A549 (cell line): ENCODE measurements around the gene CELF1. TPM values are rescaled to one million over a fixed set of nuclear protein-coding genes. Genes with fewer than 3 reads are reported as not detected.

ENCODE experiments used
- ATAC-seq, 2 experiments: fragments of 200-7000 bp in 1 of 2; fragments of >200 bp in 1 of 2; cut with Nextera tagmentation in 1 of 2; cut with Tn5 transposase in 1 of 2; 3 replicates each; pipeline versions ENCODE4 v1.8.0 to v1.9.1; 2018 to 2020; ENCODE audit warnings: mild to moderate bottlenecking in 1 of 2, moderate library complexity in 1 of 2
- CTCF ChIA-PET: fragments of 300-600 bp; sonication (Branson Sonifier 250); formaldehyde crosslinking; extraction: SDS; loops from one replicate; lab custom pipeline; 2021; ENCODE audit warnings: antibody characterized with exemption, inconsistent platforms; lab: Yijun Ruan, JAX
- POLR2A ChIA-PET: fragments of 350-600 bp; formaldehyde crosslinking; extraction: SDS; loops from one replicate; lab custom pipeline; 2021; ENCODE audit warnings: antibody characterized with exemption, inconsistent platforms; lab: Yijun Ruan, JAX
- DNase-seq, 2 experiments: peaks; one replicate each; pipeline versions ENCODE4 v3.0.0 to v3.0.0-alpha.2; 2011 to 2016; ENCODE audit warnings: low read depth in 1 of 2, low spot score in 1 of 2
- FAIRE-seq: peaks from 2 replicates; lab custom pipeline; 2011; peaks lifted over from hg19 to GRCh38; lab: Jason Lieb, UNC
- H3K27ac ChIP-seq, 2 experiments: fragments of >200 bp; sonication (Bioruptor Twin); formaldehyde crosslinking; 3 replicates each; pipeline ENCODE4 v1.5.1; 2016 to 2017
- H3K4me1 ChIP-seq: fragments of >200 bp; sonication (Bioruptor Twin); formaldehyde crosslinking; 3 replicates; pipeline ENCODE4 v1.6.1; 2016
- H3K4me2 ChIP-seq: fragments of >200 bp; sonication (Bioruptor Twin); formaldehyde crosslinking; 3 replicates; pipeline ENCODE4 v1.6.1; 2016
- H3K4me3 ChIP-seq: fragments of >200 bp; sonication (Bioruptor Twin); formaldehyde crosslinking; 3 replicates; pipeline ENCODE4 v1.5.1; 2016
- H3K9me3 ChIP-seq: fragments of >200 bp; sonication (Bioruptor Twin); formaldehyde crosslinking; 3 replicates; pipeline ENCODE4 v1.6.1; 2016
- CBX2 ChIP-seq: fragments of 200-600 bp; sonication (generic); IDR thresholded peaks from 2 replicates; pipeline ENCODE4 v1.6.1; 2016; ENCODE audit warnings: low read depth, mild to moderate bottlenecking, borderline replicate concordance
- CBX8 ChIP-seq: fragments of 200-600 bp; sonication (generic); IDR thresholded peaks from 2 replicates; pipeline ENCODE4 v1.6.1; 2016
- CHD4 ChIP-seq: fragments of 200-600 bp; sonication (generic); IDR thresholded peaks from 2 replicates; pipeline ENCODE4 v1.6.1; 2016; ENCODE audit warnings: antibody characterized with exemption, mild to moderate bottlenecking, borderline replicate concordance
- CTCF ChIP-seq: fragments of >200 bp; sonication (Bioruptor Twin); formaldehyde crosslinking; IDR thresholded peaks from 3 replicates; pipeline ENCODE4 v1.5.1; 2016
- EHF ChIP-seq: fragments of 250-450 bp; sonication (Bioruptor Pico); IDR thresholded peaks from 2 replicates; pipeline ENCODE4 v1.5.0; 2020; ENCODE audit warnings: mild to moderate bottlenecking
- ELK1 ChIP-seq: fragments of 150-350 bp; IDR thresholded peaks from 2 replicates; pipeline ENCODE4 v1.6.1; 2014; ENCODE audit warnings: low read depth, mild to moderate bottlenecking, low read length
- GATA3 ChIP-seq: IDR thresholded peaks from 2 replicates; pipeline ENCODE4 v1.6.1; 2012; ENCODE audit warnings: borderline replicate concordance
- HOXA7 ChIP-seq: fragments of 250-450 bp; sonication (Bioruptor Pico); IDR thresholded peaks from 2 replicates; pipeline ENCODE4 v1.5.0; 2020; ENCODE audit warnings: mild to moderate bottlenecking, moderate library complexity
- HOXB5 ChIP-seq: fragments of 250-450 bp; sonication (Bioruptor Pico); IDR thresholded peaks from 2 replicates; pipeline ENCODE4 v1.5.0; 2020; ENCODE audit warnings: mild to moderate bottlenecking, moderate library complexity
- JUN ChIP-seq, 2 experiments: fragments of >200 bp; sonication (Bioruptor Twin); formaldehyde crosslinking; IDR thresholded peaks; 2 replicates in 1 of 2; 3 replicates in 1 of 2; pipeline ENCODE4 v1.6.1; 2016 to 2017
- KDM1A ChIP-seq: fragments of 200-600 bp; sonication (generic); IDR thresholded peaks from 2 replicates; pipeline ENCODE4 v1.6.1; 2016; ENCODE audit warnings: low read depth, mild to moderate bottlenecking
- MAX ChIP-seq: IDR thresholded peaks from 2 replicates; pipeline ENCODE4 v1.6.1; 2012
- MAZ ChIP-seq: fragments of 150-350 bp; IDR thresholded peaks from 2 replicates; pipeline ENCODE4 v1.6.1; 2014; ENCODE audit warnings: antibody characterized with exemption, low read depth, low read length, borderline replicate concordance
- MYC ChIP-seq: IDR thresholded peaks from 2 replicates; pipeline ENCODE4 v1.6.1; 2012; ENCODE audit warnings: mild to moderate bottlenecking, inconsistent platforms, low read length, improper control_type of control experiment, borderline replicate concordance
- NFE2L2 ChIP-seq: fragments of 150-350 bp; conservative IDR thresholded peaks from 2 replicates; pipeline ENCODE4 v1.6.1; 2014; ENCODE audit warnings: low read length
- NR3C1 ChIP-seq: fragments of >200 bp; sonication (Bioruptor Twin); formaldehyde crosslinking; IDR thresholded peaks from 3 replicates; pipeline ENCODE4 v1.6.1; 2017
- PBX3 ChIP-seq: IDR thresholded peaks from 2 replicates; pipeline ENCODE4 v1.6.1; 2012
- PHF8 ChIP-seq: fragments of 200-600 bp; sonication (generic); IDR thresholded peaks from 2 replicates; pipeline ENCODE4 v1.6.1; 2016; ENCODE audit warnings: low read depth, mild to moderate bottlenecking, antibody characterized with exemption, moderate library complexity, borderline replicate concordance
- POLR2AphosphoS2 ChIP-seq: conservative IDR thresholded peaks from 2 replicates; pipeline ENCODE4 v1.6.1; 2012; ENCODE audit warnings: low read length, improper control_type of control experiment, inconsistent platforms
- RFX5 ChIP-seq: fragments of 450-650 bp; IDR thresholded peaks from 2 replicates; pipeline ENCODE4 v1.7.1; 2014; ENCODE audit warnings: antibody characterized with exemption, mild to moderate bottlenecking, moderate library complexity
- RNF2 ChIP-seq: fragments of 200-600 bp; sonication (generic); IDR thresholded peaks from 2 replicates; pipeline ENCODE4 v1.6.1; 2016; ENCODE audit warnings: low read depth, mild to moderate bottlenecking, antibody characterized with exemption, moderate library complexity, borderline replicate concordance
- ZC3H11A ChIP-seq: fragments of 450-650 bp; IDR thresholded peaks from 2 replicates; pipeline ENCODE4 v1.6.1; 2014; ENCODE audit warnings: antibody characterized with exemption, mild to moderate bottlenecking
- WGBS: methylation state at CpG from one replicate; pipeline ENCODE4 v1.1.6; 2017; ENCODE audit errors: missing lambda C conversion rate; 5-methylcytosine and 5-hydroxymethylcytosine counted together
- polyA plus RNA-seq, 4 experiments: library from polyadenylated mRNA; depleted of rRNA in 3 of 4; stranded (reverse); fragments of >200 nt; fragmentation: RNase III in 1 of 4; extraction: RNeasy Plus Mini Kit Qiagen cat#74134 plus additional on column Dnase treatment in 1 of 4; gene quantifications; 2 replicates in 3 of 4; 3 replicates in 1 of 4; pipeline ENCODE4 v1.2.3, GENCODE V29; 2011 to 2017
- TF ChIP-seq, protein P1 (sequence below): fragments of >200 bp; sonication (Bioruptor Twin); formaldehyde crosslinking; IDR thresholded peaks from 3 replicates; pipeline ENCODE4 v1.6.1; 2016
- TF ChIP-seq, protein P2 (sequence below): fragments of 250-450 bp; sonication (Bioruptor Pico); IDR thresholded peaks from 2 replicates; pipeline ENCODE4 v1.5.0; 2020; ENCODE audit warnings: low read depth, mild to moderate bottlenecking, moderate library complexity

The CELF1 gene
- polyA plus RNA-seq, 2 of the 4 experiments (the other 2 are of a cell fraction) = 53.8 to 138 TPM

DNA sequence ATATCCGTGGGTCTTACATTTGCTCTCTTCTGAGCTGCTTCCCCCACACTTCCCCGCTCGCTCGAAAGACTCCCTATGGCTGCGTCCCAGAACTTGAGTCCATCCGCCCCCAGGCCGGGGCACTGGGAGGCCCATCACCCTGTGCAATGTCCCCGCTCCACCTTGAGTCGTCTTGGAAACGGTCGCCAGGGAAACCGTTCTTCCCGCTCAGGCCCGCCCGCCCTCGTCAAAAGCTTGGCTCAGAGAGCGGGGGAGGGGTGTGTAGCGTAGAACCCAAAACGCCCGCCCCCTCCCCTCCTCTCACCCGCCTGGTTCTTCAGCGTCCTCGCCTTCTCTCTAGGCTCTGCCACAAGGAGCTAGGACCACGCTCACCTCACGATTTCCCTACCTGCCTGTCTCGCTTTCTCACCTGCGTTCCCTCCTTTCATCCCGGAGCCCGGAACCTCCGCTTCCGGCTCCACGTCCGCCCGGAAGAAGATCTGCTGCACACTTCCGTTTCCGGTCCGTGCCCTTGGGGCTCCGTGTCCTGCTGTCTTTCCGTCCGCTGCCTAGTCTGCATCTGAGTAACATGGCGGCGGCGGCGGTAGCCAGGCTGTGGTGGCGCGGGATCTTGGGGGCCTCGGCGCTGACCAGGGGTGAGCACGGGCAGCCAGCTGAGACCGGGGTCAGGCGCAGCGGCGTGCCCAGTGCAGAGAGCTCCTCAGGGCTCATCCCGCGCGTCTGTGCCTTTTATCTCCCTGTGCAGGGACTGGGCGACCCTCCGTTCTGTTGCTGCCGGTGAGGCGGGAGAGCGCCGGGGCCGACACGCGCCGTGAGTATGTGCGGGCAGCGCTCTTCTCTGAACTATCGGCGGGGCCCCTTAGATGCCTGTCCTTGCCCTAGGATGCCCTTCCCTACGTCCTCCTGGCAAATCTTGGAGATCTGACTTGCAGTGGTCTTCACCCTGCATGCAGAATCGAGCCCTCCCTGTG lies 25.9 kb upstream of the CELF1 start, which contains the start of the genes KBTBD4 and NDUFS3 (continued):
- TF ChIP-seq GATA3 (peak; percentile 66), ZC3H11A (peak; percentile 41; the same call in 1 of the 2 replicates), MAZ (peak; percentile 92; the same call in 1 of the 2 replicates), HOXA7 (CRISPR knock-in tag) (no peak), PBX3 (peak; percentile 69), RFX5 (peak; percentile 60; the same call in 1 of the 2 replicates), JUN (IDR thresholded peaks at IDR 0.05) (peak; percentile 83 to 96; a peak in 4 of 5 replicates), MAX (peak; percentile 95), MYC (peak; percentile 40; the same call in 1 of the 2 replicates), HOXB5 (CRISPR knock-in tag) (peak; percentile 68), NR3C1 (no peak), RNF2 (no peak), KDM1A (no peak), POLR2AphosphoS2 (no peak), NFE2L2 (no peak)
- TF ChIP-seq, protein P1, sequence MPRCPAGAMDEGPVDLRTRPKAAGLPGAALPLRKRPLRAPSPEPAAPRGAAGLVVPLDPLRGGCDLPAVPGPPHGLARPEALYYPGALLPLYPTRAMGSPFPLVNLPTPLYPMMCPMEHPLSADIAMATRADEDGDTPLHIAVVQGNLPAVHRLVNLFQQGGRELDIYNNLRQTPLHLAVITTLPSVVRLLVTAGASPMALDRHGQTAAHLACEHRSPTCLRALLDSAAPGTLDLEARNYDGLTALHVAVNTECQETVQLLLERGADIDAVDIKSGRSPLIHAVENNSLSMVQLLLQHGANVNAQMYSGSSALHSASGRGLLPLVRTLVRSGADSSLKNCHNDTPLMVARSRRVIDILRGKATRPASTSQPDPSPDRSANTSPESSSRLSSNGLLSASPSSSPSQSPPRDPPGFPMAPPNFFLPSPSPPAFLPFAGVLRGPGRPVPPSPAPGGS = peak; percentile 74
- TF ChIP-seq, protein P2, sequence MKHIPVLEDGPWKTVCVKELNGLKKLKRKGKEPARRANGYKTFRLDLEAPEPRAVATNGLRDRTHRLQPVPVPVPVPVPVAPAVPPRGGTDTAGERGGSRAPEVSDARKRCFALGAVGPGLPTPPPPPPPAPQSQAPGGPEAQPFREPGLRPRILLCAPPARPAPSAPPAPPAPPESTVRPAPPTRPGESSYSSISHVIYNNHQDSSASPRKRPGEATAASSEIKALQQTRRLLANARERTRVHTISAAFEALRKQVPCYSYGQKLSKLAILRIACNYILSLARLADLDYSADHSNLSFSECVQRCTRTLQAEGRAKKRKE (CRISPR knock-in tag) = no peak

- no peak for TF ChIP-seq JUN (IDR thresholded peaks at IDR 0.05)
- no peak for TF ChIP-seq PHF8
- TF ChIP-seq KDM1A = no peak
- no peak for TF ChIP-seq RFX5
- no peak for TF ChIP-seq MAZ
- no peak for TF ChIP-seq CTCF
- no peak for TF ChIP-seq CBX2
- no peak for TF ChIP-seq CBX8
- no peak for TF ChIP-seq ELK1
- no peak for TF ChIP-seq POLR2AphosphoS2
- TF ChIP-seq CHD4 = no peak
- no peak for TF ChIP-seq EHF (CRISPR knock-in tag)
- no peak for TF ChIP-seq HOXB5 (CRISPR knock-in tag)
- TF ChIP-seq HOXA7 (CRISPR knock-in tag) = no peak
- TF ChIP-seq, protein P2 (CRISPR knock-in tag) = no peak
- DNase-seq (no peak), ATAC-seq (no peak), FAIRE-seq (no peak)
- Histone ChIP-seq H3K4me3 (peak overlapping the region; percentile 88), H3K9me3 (no peaks in the 10 kb centered on the region), H3K4me2 (peak overlapping the region; percentile 88), H3K27ac (peak overlapping the region in 1 of 2 experiments; percentile 96; a peak in 4 of 6 replicates), H3K4me1 (peaks cover 20% of the 10 kb centered on the region)
- ChIA-PET POLR2A (interaction anchor here (0.9 to 2.0 kb wide), 3 partner anchors 12 to 151 kb away, joined by 3 to 6 read pairs (median 3); partner anchors contain the start of genes AGBL2, PSMC3 and PTPMT1), CTCF (interaction anchor here (0.5 to 3.1 kb wide), 6 partner anchors 8 to 699 kb away, joined by 4 to 17 read pairs (median 4); partner anchors contain the start of gene CELF1)
- WGBS = 71% methylated on average over 13 of the region's 13 CpGs
Measured at GRCh38 chr11:47577460-47578041, 24.6 kb upstream of the CELF1 start.
